ENCODE results near the gene NKAIN4.
A peak's percentile ranks its signal among the peaks of the same experiment; 100 is the strongest.

Gene NKAIN4

GRCh38 chr20:63254232-63254605, at the start of gene NKAIN4:
TSS of gene NKAIN4 (minus strand) at chr20:63254463. CDS start at chr20:63254450, 13 bp downstream.
- DNase-seq: no peak

- DNase-seq: no peak
Measured at GRCh38 chr20:63303095-63303666, 48.9 kb upstream of the NKAIN4 start.

- no peak for DNase-seq
Measured at GRCh38 chr20:63301671-63302070, 47.4 kb upstream of the NKAIN4 start.

GRCh38 chr20:63298731-63299312, 44.6 kb upstream of the NKAIN4 start:
- DNase-seq: no peak

GRCh38 chr20:63297796-63298572, 43.7 kb upstream of the NKAIN4 start:
- no peak for DNase-seq

- no peak for DNase-seq
Measured at GRCh38 chr20:63297371-63297781, 43.1 kb upstream of the NKAIN4 start.

- no peak for DNase-seq
Measured at GRCh38 chr20:63296531-63297299, 42.5 kb upstream of the NKAIN4 start.

- no peak for DNase-seq
Measured at GRCh38 chr20:63295846-63296245, 41.6 kb upstream of the NKAIN4 start.

GRCh38 chr20:63295422-63295821, 41.2 kb upstream of the NKAIN4 start:
- DNase-seq: peak; percentile 23

GRCh38 chr20:63295018-63295417, 40.8 kb upstream of the NKAIN4 start:
- DNase-seq: no peak

- no peak for DNase-seq
Measured at GRCh38 chr20:63294536-63294900, 40.3 kb upstream of the NKAIN4 start.

GRCh38 chr20:63293871-63294535, 39.7 kb upstream of the NKAIN4 start:
- no peak for DNase-seq

GRCh38 chr20:63293456-63293855, 39.2 kb upstream of the NKAIN4 start:
- DNase-seq: no peak

GRCh38 chr20:63292904-63293303, 38.6 kb upstream of the NKAIN4 start, which contains the start of gene COL20A1:
TSS of gene COL20A1 (plus strand) at chr20:63293186. CDS start at chr20:63295108, 1,922 bp downstream.
- DNase-seq: no peak

- DNase-seq: no peak
Measured at GRCh38 chr20:63292292-63292701, 38.0 kb upstream of the NKAIN4 start.

GRCh38 chr20:63291811-63292210, 37.5 kb upstream of the NKAIN4 start:
- no peak for DNase-seq

- DNase-seq: peak; percentile 47
Measured at GRCh38 chr20:63290677-63291472, 36.6 kb upstream of the NKAIN4 start.

GRCh38 chr20:63290136-63290676, 35.9 kb upstream of the NKAIN4 start:
- DNase-seq: no peak

- no peak for DNase-seq
Measured at GRCh38 chr20:63289311-63290135, 35.3 kb upstream of the NKAIN4 start.

GRCh38 chr20:63288581-63289251, 34.5 kb upstream of the NKAIN4 start:
- DNase-seq: no peak

Data from CD4-positive, alpha-beta T cell treated with Interleukin-21 for 1 hour (primary cell).